Activated CD8-positive, alpha-beta memory T cell treated with anti-CD3 and anti-CD28 coated beads for 36 hours (primary cell): ENCODE measurements around the gene NHERF1. TPM values are rescaled to one million over a fixed set of nuclear protein-coding genes. Genes with fewer than 3 reads are reported as not detected.

ENCODE experiments used
- CTCF ChIA-PET: fragments of 350-600 bp; sonication (Branson Sonifier 250); formaldehyde crosslinking; loops from one replicate; lab custom pipeline; 2021; ENCODE audit warnings: antibody characterized with exemption; lab: Charles Lee
- POLR2A ChIA-PET: fragments of 350-600 bp; sonication (Branson Sonifier 250); formaldehyde crosslinking; loops from one replicate; lab custom pipeline; 2021; ENCODE audit warnings: antibody characterized with exemption; lab: Charles Lee
- total RNA-seq, 2 experiments: library from RNA; stranded (reverse); gene quantifications; one replicate each; pipeline ENCODE4 v1.2.3, GENCODE V29; 2021

Gene NHERF1
- total RNA-seq, 2 experiments from 2014 or later, result 135 to 143 TPM

DNA sequence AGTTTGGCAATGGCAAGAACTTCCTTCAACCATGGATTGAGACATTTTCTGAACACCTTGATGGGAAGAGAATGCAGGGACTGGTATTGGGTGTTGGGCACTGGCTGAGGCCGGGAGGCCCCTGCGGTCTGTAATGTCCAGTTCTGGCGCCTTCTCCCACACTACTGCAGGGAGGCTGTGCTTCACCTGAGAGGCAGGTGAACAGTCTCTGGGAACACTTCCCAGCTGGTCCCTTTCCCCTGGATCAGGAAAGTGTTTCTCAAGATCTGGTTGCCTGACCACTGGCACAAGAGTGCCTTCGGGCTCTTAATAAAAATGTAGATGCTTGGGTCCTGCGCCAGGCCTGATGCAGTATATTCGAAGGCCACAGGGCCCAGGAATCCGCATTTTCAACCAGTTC lies 56.3 kb downstream of the NHERF1 start:
- POLR2A ChIA-PET, result no interaction called here
- CTCF ChIA-PET, result interaction anchor here (0.7 to 1.0 kb wide), 2 partner anchors 13 to 14 kb away, joined by 4 to 5 read pairs; no protein-coding TSS in a partner anchor

DNA sequence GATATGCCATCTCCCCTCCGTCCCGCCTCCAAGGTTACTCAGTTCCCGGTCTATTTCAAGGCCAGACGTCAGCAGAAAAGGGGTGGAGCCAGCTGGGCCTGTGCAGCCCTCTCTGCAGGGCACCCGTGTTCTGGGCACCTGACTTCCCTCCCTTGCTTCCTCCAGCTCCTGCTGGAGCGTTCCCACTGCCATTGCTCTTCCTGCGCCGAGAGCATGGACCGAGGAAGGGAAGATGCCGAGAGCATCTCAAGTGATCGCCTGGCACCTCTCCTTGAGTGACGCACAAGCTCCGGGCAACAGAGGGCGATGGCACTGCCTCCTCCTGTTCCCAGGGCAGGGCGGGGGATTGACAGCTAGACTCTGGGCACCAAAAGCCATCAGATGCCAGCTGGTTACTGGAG lies 57.2 kb downstream of the NHERF1 start:
- ChIA-PET CTCF (interaction anchor here (0.7 to 1.5 kb wide), 3 partner anchors 14 to 154 kb away, joined by 3 to 4 read pairs (median 3); no protein-coding TSS in a partner anchor), POLR2A (no interaction called here)

DNA sequence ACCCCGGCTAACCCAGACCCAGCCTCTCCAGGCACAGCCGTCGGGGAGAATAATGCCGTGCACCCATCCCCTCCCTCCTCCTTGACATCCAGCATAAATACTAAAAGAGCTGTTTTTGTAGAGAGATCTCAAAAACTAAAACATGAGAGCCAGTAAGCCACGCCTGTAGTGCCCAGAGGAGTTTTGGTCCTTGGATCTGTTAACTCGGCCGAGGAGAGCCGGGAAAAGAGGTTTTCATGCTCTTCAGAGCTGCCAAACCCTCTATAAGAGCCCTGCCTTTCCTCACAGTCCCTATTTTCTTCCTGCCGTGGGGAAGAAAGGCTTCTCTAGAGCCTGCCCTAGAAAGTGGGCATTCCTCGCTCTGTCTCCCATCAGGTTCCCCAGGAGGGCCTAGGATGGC lies 57.9 kb downstream of the NHERF1 start:
- ChIA-PET CTCF (interaction anchor here (1.2 to 1.5 kb wide), 3 partner anchors 11 to 155 kb away, joined by 3 to 5 read pairs (median 3); no protein-coding TSS in a partner anchor), POLR2A (no interaction called here)

DNA sequence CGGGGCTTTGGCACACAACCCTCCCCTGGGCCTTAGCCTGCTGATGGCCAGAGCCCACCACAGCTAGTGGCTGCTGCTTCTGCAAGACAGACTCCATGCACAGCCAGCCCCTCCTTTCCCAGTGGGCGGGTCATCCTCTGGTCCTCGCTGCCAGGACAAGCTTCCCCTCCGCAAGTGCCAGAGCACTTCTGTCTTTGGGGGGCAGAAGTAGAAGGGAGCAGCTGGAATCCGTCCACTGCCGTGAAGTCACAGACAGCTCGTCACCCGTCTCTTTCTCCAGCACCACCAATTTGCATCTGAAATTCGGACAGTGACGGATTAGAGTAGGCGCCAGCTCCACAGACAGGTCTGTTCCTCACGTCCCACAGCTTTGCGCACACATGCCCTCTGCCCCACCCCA lies 59.0 kb downstream of the NHERF1 start:
- ChIA-PET CTCF (interaction anchor here (1.5 kb wide), 1 partner anchor 9 kb away, joined by 5 read pairs; no protein-coding TSS in a partner anchor), POLR2A (no interaction called here)

DNA sequence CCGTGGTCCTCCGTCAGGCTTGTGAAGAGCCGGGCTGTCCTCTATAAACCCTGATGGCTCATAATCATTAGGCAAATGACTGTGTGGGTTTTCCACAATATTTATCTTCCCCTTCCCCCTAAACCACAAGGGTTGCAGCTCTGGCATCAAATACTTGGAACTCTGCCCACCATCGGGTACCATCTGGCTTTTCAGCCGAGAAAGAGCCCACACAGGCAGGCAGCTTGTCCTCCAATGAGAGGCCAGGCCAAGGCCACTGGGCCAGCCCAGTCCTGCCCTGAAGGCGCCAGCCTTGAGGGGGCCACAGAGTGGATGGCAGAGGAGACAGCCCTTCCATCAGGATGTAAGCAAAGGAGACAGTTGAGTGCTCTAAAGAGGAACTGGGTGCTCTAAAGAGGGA lies 59.5 kb downstream of the NHERF1 start:
- POLR2A ChIA-PET, result no interaction called here
- CTCF ChIA-PET, result interaction anchor here (1.0 kb wide), 1 partner anchor 16 kb away, joined by 5 read pairs; no protein-coding TSS in a partner anchor

DNA sequence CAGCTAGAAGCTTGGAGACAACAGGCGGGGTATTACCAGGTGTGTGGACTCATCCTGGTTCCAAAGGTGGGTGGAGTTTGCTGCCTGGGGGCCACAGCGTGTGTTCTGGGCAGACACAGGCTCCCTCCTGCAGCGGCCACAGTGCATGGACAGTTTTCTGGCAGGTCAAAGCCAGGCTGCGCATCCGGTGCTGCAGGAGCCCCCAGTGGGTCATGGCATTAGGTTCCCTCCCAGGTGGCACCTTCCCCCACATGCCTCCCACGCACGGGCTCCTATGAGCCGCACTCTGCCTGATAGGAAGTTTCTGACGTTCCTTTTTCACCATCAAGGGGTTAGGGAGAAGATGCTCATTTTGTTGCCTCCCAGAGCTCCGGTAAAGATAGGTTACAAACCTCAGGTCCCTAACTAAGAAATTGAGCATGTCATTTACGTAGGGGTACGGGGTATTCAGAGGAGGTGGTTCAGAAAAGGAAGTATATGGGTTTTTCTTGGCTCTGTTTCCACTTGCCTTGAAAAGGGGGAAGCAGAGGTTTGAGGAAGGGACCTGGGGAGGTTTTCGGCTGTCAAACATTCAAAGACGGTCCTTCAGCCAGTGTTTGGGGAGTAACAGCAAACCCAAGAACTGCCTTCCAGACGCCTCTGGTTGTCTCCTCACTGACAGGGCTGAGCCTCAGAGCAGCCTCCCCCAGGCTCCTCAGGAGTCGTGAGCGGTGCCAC lies 60.4 kb downstream of the NHERF1 start:
- ChIA-PET POLR2A (no interaction called here), CTCF (interaction anchor here (0.6 to 1.0 kb wide), 2 partner anchors 17 to 489 kb away, joined by 3 to 5 read pairs; no protein-coding TSS in a partner anchor)

DNA sequence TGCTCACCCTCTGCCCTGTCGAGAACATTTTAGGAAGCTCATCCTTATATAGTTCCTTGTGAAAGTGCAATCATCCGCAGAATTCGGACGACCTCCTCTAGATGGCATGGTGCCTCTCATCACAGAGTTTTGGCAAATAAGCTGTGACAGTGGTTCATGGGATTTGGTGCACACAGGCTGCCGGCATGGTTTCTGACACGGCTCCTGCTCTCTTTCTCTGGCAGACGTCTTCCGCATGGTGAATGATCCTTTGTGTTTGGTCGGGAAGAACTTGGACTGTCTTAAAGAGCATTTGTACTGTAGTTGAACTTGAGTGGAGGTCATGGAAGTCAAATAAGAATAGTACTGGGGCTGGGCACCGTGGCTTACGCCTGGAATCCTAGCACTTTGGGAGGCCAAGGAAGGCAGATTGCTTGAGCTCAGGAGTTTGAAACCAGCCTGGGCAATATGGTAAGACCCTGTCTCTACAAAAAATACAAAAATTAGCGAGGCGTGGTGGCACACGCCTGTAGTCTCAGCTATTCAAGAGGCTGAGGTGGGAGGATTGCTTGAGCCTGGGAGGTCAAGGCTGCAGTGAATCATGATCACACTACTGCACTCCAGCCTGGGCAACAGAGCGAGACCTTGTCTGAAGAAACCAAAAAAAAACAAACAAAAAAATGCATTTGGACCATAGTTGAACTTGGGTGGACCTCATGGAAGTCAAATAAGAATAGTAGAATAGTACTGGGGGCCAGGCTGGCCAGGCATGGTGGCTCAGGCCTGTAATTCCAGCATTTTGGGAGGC lies 62.5 kb downstream of the NHERF1 start:
- CTCF ChIA-PET, result no interaction called here
- POLR2A ChIA-PET, result no interaction called here

DNA sequence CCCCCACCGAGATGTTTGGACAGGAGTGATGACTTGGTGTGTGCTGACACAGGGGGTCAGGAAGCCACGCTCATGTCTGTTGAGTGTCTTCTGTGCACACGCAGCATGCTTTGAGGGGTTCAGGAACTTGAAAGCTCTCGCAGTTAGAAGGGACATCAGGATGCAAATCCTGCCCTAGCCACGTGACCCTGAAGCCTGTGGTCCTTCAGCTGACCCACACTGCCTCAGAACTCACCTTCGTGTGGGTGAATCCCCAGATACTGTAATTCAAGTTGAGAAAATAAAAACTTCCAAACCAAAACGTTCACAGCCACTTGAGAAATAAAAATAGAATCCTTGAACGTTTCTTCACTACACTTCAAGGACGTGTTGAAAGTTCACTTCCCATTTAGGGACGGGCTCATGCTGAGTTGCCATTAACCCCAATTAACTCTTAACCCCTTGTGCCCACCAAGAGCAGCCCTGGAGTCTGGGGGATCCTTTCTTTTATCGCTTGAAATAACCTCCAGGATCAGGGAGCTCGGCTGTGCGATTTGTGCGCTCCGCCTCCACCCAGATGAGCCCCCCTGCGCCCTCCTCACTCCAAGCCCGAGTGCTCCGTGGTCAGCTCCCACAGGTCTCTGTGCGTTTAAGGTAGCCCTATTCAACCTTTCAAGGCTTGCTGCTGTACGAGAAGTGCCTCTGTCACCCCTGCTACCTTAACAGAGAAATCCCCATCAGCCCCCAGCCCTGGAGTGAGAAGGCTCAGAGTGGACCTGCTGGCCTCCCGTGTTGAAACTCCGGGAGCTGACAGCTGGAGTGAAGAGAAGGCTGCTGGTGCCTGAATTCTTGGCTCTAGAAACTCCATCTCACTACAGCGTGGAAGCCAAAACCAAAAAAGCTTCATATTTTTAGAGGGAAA lies 63.9 kb downstream of the NHERF1 start:
- ChIA-PET POLR2A (no interaction called here), CTCF (interaction anchor here (0.6 kb wide), 1 partner anchor 23 kb away, joined by 6 read pairs; no protein-coding TSS in a partner anchor)

DNA sequence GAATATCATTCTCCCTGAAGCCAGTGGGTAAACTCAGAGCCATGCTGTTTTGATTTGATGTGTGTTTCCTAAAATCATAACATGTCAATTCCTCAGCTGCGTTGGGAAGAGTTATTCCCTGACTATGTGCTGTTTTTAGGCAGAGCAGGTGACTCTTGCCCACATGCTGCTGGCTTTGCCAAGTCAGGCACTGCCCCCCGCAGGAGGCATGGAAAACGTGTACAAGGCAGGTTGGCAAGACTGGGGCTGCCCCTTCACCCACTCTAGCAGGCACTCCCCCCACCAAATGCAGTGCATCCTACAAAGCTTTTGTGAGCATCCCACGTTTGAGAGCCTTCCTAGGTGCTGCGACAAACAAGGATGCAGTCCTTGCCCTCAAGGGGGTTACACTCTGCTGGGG lies 66.0 kb downstream of the NHERF1 start:
- ChIA-PET POLR2A (no interaction called here), CTCF (interaction anchor here (0.6 kb wide), 1 partner anchor 1387 kb away, joined by 3 read pairs; no protein-coding TSS in a partner anchor)

DNA sequence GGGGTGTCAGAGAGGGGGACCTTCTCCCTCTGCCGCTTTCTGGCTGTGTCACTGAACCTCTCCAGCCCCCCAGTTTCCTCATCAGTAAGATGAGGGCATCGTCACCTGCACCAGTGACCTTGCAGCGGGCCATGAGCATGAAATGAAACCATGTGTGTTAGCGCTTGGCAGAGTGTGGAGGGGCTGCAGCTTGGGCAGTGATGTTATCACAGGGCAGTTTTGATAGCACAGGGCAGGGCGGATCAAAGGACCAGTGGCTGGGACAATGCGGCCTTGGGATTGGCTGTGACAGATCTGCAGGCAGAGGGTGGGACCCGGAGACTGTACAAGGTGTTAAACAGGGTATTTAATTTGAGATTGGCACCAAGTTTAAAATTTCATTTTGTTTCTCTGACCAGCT lies 66.6 kb downstream of the NHERF1 start:
- POLR2A ChIA-PET, result no interaction called here
- CTCF ChIA-PET, result interaction anchor here (0.6 kb wide), 1 partner anchor 1387 kb away, joined by 3 read pairs; no protein-coding TSS in a partner anchor

DNA sequence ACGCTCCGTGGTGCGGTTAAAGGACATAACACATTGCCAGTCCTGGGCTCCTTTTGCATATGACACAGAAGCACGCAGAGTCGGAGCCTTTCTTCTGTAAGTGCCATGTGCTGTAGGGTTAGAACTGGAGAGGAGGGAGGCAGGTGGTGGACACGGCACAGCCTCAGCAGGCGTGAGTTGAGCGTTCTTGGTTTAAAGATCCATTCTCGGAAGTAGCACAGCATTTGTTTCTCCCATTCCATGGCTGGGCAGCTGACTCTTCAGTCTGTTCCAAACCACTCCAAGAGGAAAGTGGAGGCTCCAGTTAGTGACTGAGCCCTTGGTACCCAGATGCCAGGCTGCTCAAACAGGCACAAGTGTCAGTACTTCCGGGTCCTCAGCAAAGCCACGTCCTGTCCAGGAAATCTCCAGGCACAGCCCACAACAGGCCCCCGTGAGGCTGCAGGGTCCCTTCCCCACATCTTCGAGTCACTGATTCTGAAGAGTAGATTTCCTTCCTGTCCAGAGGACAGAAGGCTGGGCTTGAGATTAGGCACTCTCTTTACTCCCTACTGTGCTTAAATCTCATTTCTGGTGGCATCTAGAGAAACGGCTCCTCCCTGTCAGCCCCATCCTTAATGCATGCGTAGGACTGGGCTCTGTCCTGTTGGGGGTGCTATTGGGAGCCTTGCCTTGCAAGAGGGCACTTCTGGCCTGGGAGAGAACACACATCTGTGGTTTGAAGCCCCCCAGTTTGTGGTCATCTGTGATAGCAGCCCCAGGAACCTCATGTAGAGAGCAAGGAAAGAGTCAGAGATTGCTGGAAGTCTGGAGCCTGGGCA lies 67.3 kb downstream of the NHERF1 start:
- CTCF ChIA-PET, result interaction anchor here (1.6 kb wide), 1 partner anchor 9 kb away, joined by 5 read pairs; no protein-coding TSS in a partner anchor
- POLR2A ChIA-PET, result no interaction called here

DNA sequence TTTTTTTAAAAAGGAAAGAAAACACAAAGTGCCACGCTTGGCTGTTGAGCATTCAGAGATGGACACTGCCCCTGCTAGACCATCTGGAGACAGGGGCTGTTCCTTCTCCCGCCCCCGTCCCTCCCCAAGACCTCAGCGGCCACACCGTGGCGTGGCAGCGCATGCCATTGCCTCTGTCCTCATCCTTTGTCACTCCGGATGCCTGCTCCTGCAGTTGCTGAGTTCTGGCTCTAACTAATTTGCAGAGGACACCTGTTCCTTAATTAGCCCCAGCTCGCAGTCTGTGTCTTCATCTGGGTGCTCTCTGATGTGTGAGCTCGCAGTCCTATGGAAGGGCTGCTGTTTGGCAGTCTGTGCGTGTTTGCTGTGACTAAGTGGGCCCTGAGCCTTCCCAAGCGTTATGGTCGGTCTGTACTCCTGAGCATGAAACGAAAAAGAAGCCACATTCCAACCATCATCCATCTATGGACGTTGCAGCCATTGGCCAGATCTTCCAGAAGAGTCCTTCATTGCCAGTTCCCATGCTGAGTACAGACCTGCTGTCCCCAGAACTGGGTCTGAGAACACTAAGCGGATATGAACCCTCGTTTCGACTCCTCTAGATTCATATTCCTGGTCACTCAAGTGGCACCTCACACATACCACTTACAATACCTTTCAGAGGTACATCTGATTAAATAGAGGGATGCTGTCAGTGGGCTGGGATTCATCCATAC lies 68.6 kb downstream of the NHERF1 start:
- ChIA-PET POLR2A (no interaction called here), CTCF (interaction anchor here (1.6 kb wide), 1 partner anchor 10 kb away, joined by 5 read pairs; no protein-coding TSS in a partner anchor)

DNA sequence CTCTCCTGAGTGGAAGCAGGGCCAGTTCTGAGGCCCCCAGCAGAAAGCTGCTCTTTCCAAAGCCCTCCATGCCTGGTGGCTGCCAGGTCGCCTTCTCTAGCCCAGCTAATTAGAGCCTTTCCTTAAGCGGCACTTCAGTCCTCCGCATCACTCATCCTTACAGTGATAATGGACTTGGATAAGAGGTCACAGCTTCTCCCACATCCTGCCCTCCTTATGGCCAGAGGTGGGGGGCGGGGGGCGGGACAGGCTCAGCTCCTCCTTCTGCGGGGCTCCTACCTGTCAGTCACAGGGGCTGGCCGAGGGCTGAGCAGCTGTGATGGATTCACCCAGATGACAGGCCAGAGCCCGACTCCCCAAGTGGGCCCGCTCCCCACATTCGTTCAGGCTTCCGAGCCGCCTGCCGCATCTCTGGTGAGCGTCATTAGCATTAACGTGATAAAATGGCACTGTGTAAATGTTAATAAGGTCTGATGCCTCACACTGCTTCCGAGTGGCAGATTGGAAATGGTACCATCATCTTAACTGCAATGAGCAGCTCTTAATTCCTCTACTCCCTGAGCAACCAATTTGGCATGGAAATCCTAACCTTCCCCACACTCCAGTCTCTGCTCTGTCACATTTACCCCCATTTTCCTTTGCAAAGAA lies 70.0 kb downstream of the NHERF1 start:
- CTCF ChIA-PET, result interaction anchor here (1.6 kb wide), 1 partner anchor 27 kb away, joined by 5 read pairs; no protein-coding TSS in a partner anchor
- POLR2A ChIA-PET, result interaction anchor here (0.6 kb wide), 1 partner anchor 35 kb away, joined by 3 read pairs; no protein-coding TSS in a partner anchor
